H9 (cell line): Measurements from ENCODE around the gene SP2. TPM values are rescaled to one million over a fixed set of nuclear protein-coding genes. Genes with fewer than 3 reads are reported as not detected.

Experiments used
- DNase-seq: peaks from one replicate; pipeline ENCODE4 v3.0.0-alpha.2; 2017
- H2AFZ ChIP-seq: one replicate; pipeline ENCODE4 v1.6.1; 2013; ENCODE audit warnings: mild to moderate bottlenecking, low read length, control low read depth, moderate library complexity
- H2AK5ac ChIP-seq: 2 replicates; pipeline ENCODE4 v1.6.1; 2013; ENCODE audit warnings: low read length, control low read depth, mixed read lengths; ENCODE audit not compliant: insufficient read length
- H2BK120ac ChIP-seq: one replicate; pipeline ENCODE4 v1.6.1; 2013; ENCODE audit warnings: low read depth, mild to moderate bottlenecking, low read length, control low read depth, inconsistent platforms; ENCODE audit not compliant: poor library complexity, severe bottlenecking
- H2BK12ac ChIP-seq: 2 replicates; pipeline ENCODE4 v1.6.1; 2013; ENCODE audit warnings: low read length, control low read depth, mixed read lengths, low read depth; ENCODE audit not compliant: insufficient read length
- H2BK15ac ChIP-seq: 2 replicates; pipeline ENCODE4 v1.6.1; 2013; ENCODE audit warnings: low read depth, low read length, control low read depth
- H2BK20ac ChIP-seq: one replicate; pipeline ENCODE4 v1.6.1; 2013; ENCODE audit warnings: low read depth, mild to moderate bottlenecking, low read length, control low read depth, inconsistent platforms; ENCODE audit not compliant: poor library complexity, severe bottlenecking
- H2BK5ac ChIP-seq: 2 replicates; pipeline ENCODE4 v1.6.1; 2013; ENCODE audit warnings: low read length, control low read depth, mixed read lengths; ENCODE audit not compliant: insufficient read length
- H3K14ac ChIP-seq: 2 replicates; pipeline ENCODE4 v1.6.1; 2013; ENCODE audit warnings: low read length, control low read depth; ENCODE audit not compliant: insufficient read depth
- H3K18ac ChIP-seq: 2 replicates; pipeline ENCODE4 v1.6.1; 2013; ENCODE audit warnings: low read depth, mild to moderate bottlenecking, mixed read lengths, low read length, control low read depth; ENCODE audit not compliant: insufficient read length
- H3K23ac ChIP-seq: 2 replicates; pipeline ENCODE4 v1.6.1; 2013; ENCODE audit warnings: low read length, control low read depth, mixed read lengths, low read depth; ENCODE audit not compliant: insufficient read length
- H3K23me2 ChIP-seq: 2 replicates; pipeline ENCODE4 v1.6.1; 2013; ENCODE audit warnings: low read depth, mild to moderate bottlenecking, mixed read lengths, low read length, control low read depth; ENCODE audit not compliant: insufficient read length, poor library complexity, severe bottlenecking
- H3K27ac ChIP-seq: 2 replicates; pipeline ENCODE4 v1.5.1; 2013; ENCODE audit warnings: low read length, control low read depth, mixed read lengths, low read depth; ENCODE audit not compliant: insufficient read length
- H3K27me3 ChIP-seq: 2 replicates; pipeline ENCODE4 v1.6.1; 2013; ENCODE audit warnings: low read length, control low read depth, inconsistent platforms; ENCODE audit not compliant: insufficient read depth
- H3K4ac ChIP-seq: 2 replicates; pipeline ENCODE4 v1.6.1; 2013; ENCODE audit warnings: low read depth, mild to moderate bottlenecking, control low read depth, inconsistent platforms, low read length, moderate library complexity
- H3K4me1 ChIP-seq: 2 replicates; pipeline ENCODE4 v1.6.1; 2013; ENCODE audit warnings: low read length, control low read depth, inconsistent platforms; ENCODE audit not compliant: insufficient read depth
- H3K4me2 ChIP-seq: 2 replicates; pipeline ENCODE4 v1.6.1; 2013; ENCODE audit warnings: low read length, control low read depth, mixed read lengths; ENCODE audit not compliant: insufficient read length, insufficient read depth
- H3K56ac ChIP-seq: 2 replicates; pipeline ENCODE4 v1.6.1; 2013; ENCODE audit warnings: low read depth, mild to moderate bottlenecking, mixed read lengths, low read length, control low read depth; ENCODE audit not compliant: insufficient read length
- H3K79me1 ChIP-seq: 2 replicates; pipeline ENCODE4 v1.6.1; 2013; ENCODE audit warnings: low read depth, mild to moderate bottlenecking, moderate library complexity, low read length, control low read depth, inconsistent platforms; ENCODE audit not compliant: insufficient read depth, poor library complexity, severe bottlenecking
- H3K79me2 ChIP-seq: 2 replicates; pipeline ENCODE4 v1.6.1; 2013; ENCODE audit warnings: low read length, control low read depth, inconsistent platforms; ENCODE audit not compliant: insufficient read depth
- H3K9ac ChIP-seq: 2 replicates; pipeline ENCODE4 v1.6.1; 2013; ENCODE audit warnings: low read length, control low read depth, mixed read lengths; ENCODE audit not compliant: insufficient read length; ENCODE audit errors: extremely low read depth
- H3K9me3 ChIP-seq: one replicate; pipeline ENCODE4 v1.6.1; 2013; ENCODE audit warnings: low read depth, low read length, inconsistent platforms; ENCODE audit not compliant: control insufficient read depth
- H3T11ph ChIP-seq: one replicate; pipeline ENCODE4 v1.6.1; 2013; ENCODE audit warnings: mild to moderate bottlenecking, low read length, control low read depth, inconsistent platforms
- H4K20me1 ChIP-seq: one replicate; pipeline ENCODE4 v1.6.1; 2013; ENCODE audit not compliant: control insufficient read depth, insufficient read length, insufficient read depth
- H4K5ac ChIP-seq: 2 replicates; pipeline ENCODE4 v1.6.1; 2013; ENCODE audit warnings: low read depth, mild to moderate bottlenecking, mixed read lengths, low read length, control low read depth; ENCODE audit not compliant: insufficient read length
- H4K8ac ChIP-seq: replicated peaks from 2 replicates; pipeline ENCODE4 v1.6.1; 2013; ENCODE audit warnings: low read length, control low read depth, mixed read lengths, low read depth; ENCODE audit not compliant: insufficient read length
- H4K91ac ChIP-seq: 2 replicates; pipeline ENCODE4 v1.6.1; 2013; ENCODE audit warnings: low read depth, mild to moderate bottlenecking, moderate library complexity, mixed read lengths, low read length, control low read depth; ENCODE audit not compliant: insufficient read length
- H3K27ac Mint-ChIP-seq, 3 experiments: 2 replicates in 2 of 3; 3 replicates in 1 of 3; pipeline ENCODE4 v1.8.0; 2020 to 2021; ENCODE audit warnings: mixed read lengths in 3 of 3, mild to moderate bottlenecking in 1 of 3, moderate library complexity in 1 of 3
- H3K27me3 Mint-ChIP-seq: 2 replicates; pipeline ENCODE4 v1.8.0; 2021; ENCODE audit warnings: low read depth, mild to moderate bottlenecking, moderate library complexity, mixed read lengths
- H3K36me3 Mint-ChIP-seq, 3 experiments: 2 replicates in 2 of 3; 3 replicates in 1 of 3; pipeline ENCODE4 v1.8.0; 2020 to 2021; ENCODE audit warnings: low read depth in 3 of 3, mixed read lengths in 3 of 3; ENCODE audit not compliant: insufficient read depth in 1 of 3
- H3K4me1 Mint-ChIP-seq, 2 experiments: 2 replicates each; pipeline ENCODE4 v1.8.0; 2020; ENCODE audit warnings: mixed read lengths in 2 of 2
- H3K4me3 Mint-ChIP-seq, 2 experiments: 2 replicates in 1 of 2; 3 replicates in 1 of 2; pipeline ENCODE4 v1.8.0; 2020 to 2021; ENCODE audit warnings: mild to moderate bottlenecking in 2 of 2, mixed read lengths in 2 of 2, moderate library complexity in 1 of 2
- H3K9me3 Mint-ChIP-seq, 2 experiments: 2 replicates in 1 of 2; 3 replicates in 1 of 2; pipeline ENCODE4 v1.8.0; 2020; ENCODE audit warnings: mild to moderate bottlenecking in 2 of 2, mixed read lengths in 2 of 2, moderate library complexity in 1 of 2
- CTCF ChIP-seq: fragments of 200-600 bp; sonication (generic); conservative IDR thresholded peaks from 3 replicates; pipeline ENCODE4 v1.8.0; 2021; ENCODE audit warnings: antibody characterized with exemption, mild to moderate bottlenecking
- WGBS: extraction: QIAGEN DNeasy Blood & Tissue Kit; methylation state at CpG from one replicate; pipeline ENCODE4 v1.1.7; 2013; ENCODE audit warnings: missing lambda C conversion rate, low lambda C conversion rate, mixed read lengths; ENCODE audit not compliant: insufficient read length; ENCODE audit errors: extremely low coverage; 5-methylcytosine and 5-hydroxymethylcytosine counted together
- total RNA-seq: library from RNA; stranded (reverse); gene quantifications from 2 replicates; pipeline ENCODE4 v1.2.1, GENCODE V29; 2021

SP2 gene
- total RNA-seq, 1 experiment from 2014 or later, result 19.3 TPM

- Histone ChIP-seq H2AFZ (no peak overlapping the region), H4K91ac (no peak overlapping the region), H3T11ph (no peak overlapping the region), H3K18ac (no peak overlapping the region), H3K27ac (no peak overlapping the region), H2AK5ac (no peak overlapping the region), H2BK12ac (no peak overlapping the region), H3K9me3 (no peaks in the 10 kb centered on the region), H2BK5ac (no peak overlapping the region), H3K14ac (no peak overlapping the region), H3K4ac (no peak overlapping the region), H4K5ac (no peak overlapping the region), H4K8ac (no peak overlapping the region), H3K23ac (no peak overlapping the region), H3K79me1 (no peaks in the 10 kb centered on the region), H3K56ac (no peak overlapping the region), H3K4me2 (no peak overlapping the region), H3K27me3 (no peaks in the 10 kb centered on the region), H2BK20ac (no peak overlapping the region), H3K79me2 (no peaks in the 10 kb centered on the region), H3K9ac (no peak overlapping the region), H3K4me1 (no peaks in the 10 kb centered on the region), H2BK15ac (no peak overlapping the region), H4K20me1 (no peaks in the 10 kb centered on the region), H2BK120ac (no peak overlapping the region), H3K23me2 (no peaks in the 10 kb centered on the region)
- Mint-ChIP-seq H3K9me3 (no peaks in the 10 kb centered on the region), H3K27me3 (no peaks in the 10 kb centered on the region), H3K27ac (no peak overlapping the region), H3K36me3 (peaks cover 40 to 90% (median 82%) of the 10 kb centered on the region in 3 experiments; a peak in 6 of 7 replicates), H3K4me3 (no peak overlapping the region), H3K4me1 (no peaks in the 10 kb centered on the region)
- TF ChIP-seq CTCF, result peak; percentile 91
- DNase-seq, result peak; percentile 87
- no CpG with 5 or more reads among the region's 7 CpGs for WGBS
Measured at GRCh38 chr17:47978324-47978723, 82.3 kb downstream of the SP2 start.

Other genes starting within 250 kb of the SP2 start
- 742 and 764 TPM in 2 replicates for gene KPNB1, start 246.3 kb upstream of the SP2 start, total RNA-seq
- gene TBKBP1, start 202.1 kb upstream of the SP2 start, total RNA-seq, result 33.2 and 33.6 TPM in 2 replicates
- gene TBX21, start 163.0 kb upstream of the SP2 start, total RNA-seq, result not detected in 2 replicates
- 12.0 and 13.0 TPM in 2 replicates for gene OSBPL7, start 74.4 kb upstream of the SP2 start, total RNA-seq
- gene MRPL10, start 64.7 kb upstream of the SP2 start, total RNA-seq, result 67.2 and 68.4 TPM in 2 replicates
- 0.29 and 0.31 TPM in 2 replicates for gene LRRC46, start 64.6 kb upstream of the SP2 start, total RNA-seq
- 34.0 and 38.6 TPM in 2 replicates for gene SCRN2, start 55.0 kb upstream of the SP2 start, total RNA-seq
- gene SP6, start 45.1 kb upstream of the SP2 start, total RNA-seq, result 0.90 and 0.92 TPM in 2 replicates
- gene PNPO, start 45.3 kb downstream of the SP2 start, total RNA-seq, result 6.7 and 7.3 TPM in 2 replicates
- gene PRR15L, start 61.6 kb downstream of the SP2 start, total RNA-seq, result not detected in 2 replicates
- gene CDK5RAP3, start 74.9 kb downstream of the SP2 start, total RNA-seq, result 144 and 149 TPM in 2 replicates
- 0.68 and 0.77 TPM in 2 replicates for gene COPZ2, start 141.6 kb downstream of the SP2 start, total RNA-seq
- gene NFE2L1, start 152.1 kb downstream of the SP2 start, total RNA-seq, result 158 and 161 TPM in 2 replicates
- gene CBX1, start 205.2 kb downstream of the SP2 start, total RNA-seq, result 155 and 158 TPM in 2 replicates
- 20.0 and 21.7 TPM in 2 replicates for gene SNX11, start 211.5 kb downstream of the SP2 start, total RNA-seq